Measurements from ENCODE around the gene C2orf76. TPM values are rescaled to one million over a fixed set of nuclear protein-coding genes. Genes with fewer than 3 reads are reported as not detected.

The C2orf76 gene
- polyA plus RNA-seq, 1 of the 3 experiments (the other 2 are of a cell fraction) = 6.0 TPM

DNA sequence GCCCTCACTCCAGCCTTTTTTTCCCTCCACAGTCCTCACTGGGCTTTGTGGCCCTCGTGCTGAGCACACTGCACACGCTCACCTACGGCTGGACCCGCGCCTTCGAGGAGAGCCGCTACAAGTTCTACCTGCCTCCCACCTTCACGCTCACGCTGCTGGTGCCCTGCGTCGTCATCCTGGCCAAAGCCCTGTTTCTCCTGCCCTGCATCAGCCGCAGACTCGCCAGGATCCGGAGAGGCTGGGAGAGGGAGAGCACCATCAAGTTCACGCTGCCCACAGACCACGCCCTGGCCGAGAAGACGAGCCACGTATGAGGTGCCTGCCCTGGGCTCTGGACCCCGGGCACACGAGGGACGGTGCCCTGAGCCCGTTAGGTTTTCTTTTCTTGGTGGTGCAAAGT is 103.6 kb downstream of the C2orf76 start:
- no peak overlapping the region for H2AFZ ChIP-seq (ENCODE audit: low read depth)
- no peak overlapping the region for H3K9ac ChIP-seq
- CTCF ChIA-PET = interaction anchor here (1.0 to 1.2 kb wide), 2 partner anchors 20 to 90 kb away, joined by 3 read pairs; no protein-coding TSS in a partner anchor
- no peaks in the 10 kb centered on the region for H3K9me3 ChIP-seq
- no peaks in the 10 kb centered on the region for H3K9me2 ChIP-seq
- no peaks in the 10 kb centered on the region; a peak in 1 of 4 replicates for H3K4me1 ChIP-seq (ENCODE audit: control insufficient read depth in 1 of 2, insufficient read depth in 2 of 2, low read depth in 1 of 2, low read length in 1 of 2)
- no peak for DNase-seq
- H3K27me3 ChIP-seq (ENCODE audit: insufficient read depth) = no peaks in the 10 kb centered on the region
- POLR2A ChIA-PET = no interaction called here
- H3K27ac ChIP-seq (ENCODE audit: low read depth in 2 of 2, low read length in 1 of 2) = no peak overlapping the region
- no peaks in the 10 kb centered on the region for H4K20me1 ChIP-seq (ENCODE audit: insufficient read depth)
- no peaks in the 10 kb centered on the region for H3F3A ChIP-seq (replicated peaks; ENCODE audit: insufficient read depth)
- TF ChIP-seq, protein P1, sequence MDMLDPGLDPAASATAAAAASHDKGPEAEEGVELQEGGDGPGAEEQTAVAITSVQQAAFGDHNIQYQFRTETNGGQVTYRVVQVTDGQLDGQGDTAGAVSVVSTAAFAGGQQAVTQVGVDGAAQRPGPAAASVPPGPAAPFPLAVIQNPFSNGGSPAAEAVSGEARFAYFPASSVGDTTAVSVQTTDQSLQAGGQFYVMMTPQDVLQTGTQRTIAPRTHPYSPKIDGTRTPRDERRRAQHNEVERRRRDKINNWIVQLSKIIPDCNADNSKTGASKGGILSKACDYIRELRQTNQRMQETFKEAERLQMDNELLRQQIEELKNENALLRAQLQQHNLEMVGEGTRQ (IDR thresholded peaks at IDR 0.05; ENCODE audit: borderline replicate concordance, low read depth, low read length) = no peak
- TF ChIP-seq REST (IDR thresholded peaks at IDR 0.05; ENCODE audit: low read depth, low read length) = no peak
- no peak for TF ChIP-seq RFX5 (IDR thresholded peaks at IDR 0.05; ENCODE audit: low read length)
- TF ChIP-seq RAD21 (IDR thresholded peaks at IDR 0.05; ENCODE audit: low read length) = no peak
- TF ChIP-seq EZH2phosphoT487 (IDR thresholded peaks at IDR 0.05; ENCODE audit: borderline replicate concordance, low read depth) = no peak
- TF ChIP-seq ZBTB33 (IDR thresholded peaks at IDR 0.05; ENCODE audit: borderline replicate concordance, low read depth) = no peak
- TF ChIP-seq POLR2AphosphoS5 (IDR thresholded peaks at IDR 0.05; ENCODE audit: low read depth, low read length) = no peak
- TF ChIP-seq TAF1 (IDR thresholded peaks at IDR 0.05; ENCODE audit: borderline replicate concordance, low read depth, low read length) = no peak
- TF ChIP-seq FOXJ3 (CRISPR knock-in tag; IDR thresholded peaks at IDR 0.05) = no peak
- TF ChIP-seq, protein P2, sequence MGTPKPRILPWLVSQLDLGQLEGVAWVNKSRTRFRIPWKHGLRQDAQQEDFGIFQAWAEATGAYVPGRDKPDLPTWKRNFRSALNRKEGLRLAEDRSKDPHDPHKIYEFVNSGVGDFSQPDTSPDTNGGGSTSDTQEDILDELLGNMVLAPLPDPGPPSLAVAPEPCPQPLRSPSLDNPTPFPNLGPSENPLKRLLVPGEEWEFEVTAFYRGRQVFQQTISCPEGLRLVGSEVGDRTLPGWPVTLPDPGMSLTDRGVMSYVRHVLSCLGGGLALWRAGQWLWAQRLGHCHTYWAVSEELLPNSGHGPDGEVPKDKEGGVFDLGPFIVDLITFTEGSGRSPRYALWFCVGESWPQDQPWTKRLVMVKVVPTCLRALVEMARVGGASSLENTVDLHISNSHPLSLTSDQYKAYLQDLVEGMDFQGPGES (IDR thresholded peaks at IDR 0.05; ENCODE audit: low read depth, low read length) = no peak
- no peak for TF ChIP-seq MEF2A (IDR thresholded peaks at IDR 0.05; ENCODE audit: borderline replicate concordance, low read depth)
- TF ChIP-seq TEAD4 (IDR thresholded peaks at IDR 0.05; ENCODE audit: borderline replicate concordance, insufficient read depth) = no peak
- TF ChIP-seq RCOR1 (IDR thresholded peaks at IDR 0.05; ENCODE audit: low read length) = no peak
- no peaks in the 10 kb centered on the region for H3K79me2 ChIP-seq (ENCODE audit: insufficient read depth)
- H3K36me3 ChIP-seq (replicated peaks in 1 of 2; ENCODE audit: control insufficient read depth in 1 of 2, insufficient read depth in 2 of 2, low read length in 1 of 2) = no peaks in the 10 kb centered on the region
- WGBS (ENCODE audit: low lambda C conversion rate) = 89% methylated on average over 13 of the region's 23 CpGs
- no peak overlapping the region for H3K4me2 ChIP-seq
- no peak overlapping the region for H3K4me3 ChIP-seq (ENCODE audit: low read depth in 2 of 2, low read length in 1 of 2)
